ENCODE data around the gene PAK4.

DNA sequence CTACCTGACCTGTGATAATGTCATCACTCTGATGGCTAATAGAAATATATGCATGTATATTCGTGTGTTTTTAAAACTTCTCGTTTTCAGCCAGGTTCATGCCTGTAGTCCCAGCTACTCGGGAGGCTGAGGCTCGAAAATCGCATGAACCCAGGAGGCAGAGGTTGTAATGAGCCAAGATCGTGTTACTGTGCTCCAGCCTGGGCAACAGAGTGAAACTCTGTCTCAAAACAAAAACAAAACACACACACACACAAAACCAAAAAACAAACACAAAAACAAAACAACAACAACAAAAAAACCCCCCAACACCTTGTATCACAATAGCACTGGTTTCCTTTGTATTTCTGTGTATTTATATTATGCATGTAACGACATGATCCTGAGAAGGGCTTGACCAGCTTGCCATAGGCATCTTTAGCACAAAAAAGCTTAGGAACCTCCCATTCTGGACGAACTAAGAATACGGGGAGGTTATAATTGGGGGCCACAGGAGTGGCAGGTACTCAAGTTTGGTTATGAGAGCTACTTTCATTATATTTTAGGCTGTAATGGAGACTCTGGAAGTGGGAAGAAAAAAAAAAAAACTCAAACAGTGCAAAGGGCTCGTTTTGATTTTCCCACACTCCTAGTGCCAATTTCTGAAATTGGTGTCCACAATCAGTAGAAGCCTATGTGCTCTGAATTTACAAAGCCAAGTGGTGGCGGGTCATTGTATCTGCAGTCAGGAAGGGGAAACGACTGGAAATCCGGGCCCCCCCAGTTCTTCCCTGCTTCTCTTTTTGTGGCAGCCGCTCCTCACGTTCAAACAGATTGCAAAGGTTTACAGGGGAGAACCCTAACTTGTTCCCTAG lies 42.6 kb upstream of the PAK4 start:
- TF ChIP-seq, protein P1, sequence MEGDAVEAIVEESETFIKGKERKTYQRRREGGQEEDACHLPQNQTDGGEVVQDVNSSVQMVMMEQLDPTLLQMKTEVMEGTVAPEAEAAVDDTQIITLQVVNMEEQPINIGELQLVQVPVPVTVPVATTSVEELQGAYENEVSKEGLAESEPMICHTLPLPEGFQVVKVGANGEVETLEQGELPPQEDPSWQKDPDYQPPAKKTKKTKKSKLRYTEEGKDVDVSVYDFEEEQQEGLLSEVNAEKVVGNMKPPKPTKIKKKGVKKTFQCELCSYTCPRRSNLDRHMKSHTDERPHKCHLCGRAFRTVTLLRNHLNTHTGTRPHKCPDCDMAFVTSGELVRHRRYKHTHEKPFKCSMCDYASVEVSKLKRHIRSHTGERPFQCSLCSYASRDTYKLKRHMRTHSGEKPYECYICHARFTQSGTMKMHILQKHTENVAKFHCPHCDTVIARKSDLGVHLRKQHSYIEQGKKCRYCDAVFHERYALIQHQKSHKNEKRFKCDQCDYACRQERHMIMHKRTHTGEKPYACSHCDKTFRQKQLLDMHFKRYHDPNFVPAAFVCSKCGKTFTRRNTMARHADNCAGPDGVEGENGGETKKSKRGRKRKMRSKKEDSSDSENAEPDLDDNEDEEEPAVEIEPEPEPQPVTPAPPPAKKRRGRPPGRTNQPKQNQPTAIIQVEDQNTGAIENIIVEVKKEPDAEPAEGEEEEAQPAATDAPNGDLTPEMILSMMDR (IDR thresholded peaks at IDR 0.05; ENCODE audit: poor library complexity) = no peak
- TF ChIP-seq EZH2 (IDR thresholded peaks at IDR 0.05; ENCODE audit: borderline replicate concordance) = no peak
